UCSD-AML1 (cell line): ENCODE data around the gene UPF1.

Source experiments
- DNase-seq: peaks from one replicate; lab custom pipeline; 2025; ENCODE audit not compliant: unreplicated experiment; lab: John Stamatoyannopoulos, UW

Gene UPF1

GRCh38 chr19:18831524-18832305, at the start of gene UPF1:
TSS of gene UPF1 (plus strand) at chr19:18831959. CDS start at chr19:18832210, 251 bp downstream.
- DNase-seq, result peak; percentile 97

GRCh38 chr19:18782559-18783225, 49.1 kb upstream of the UPF1 start:
- DNase-seq, result no peak

- no peak for DNase-seq
Measured at GRCh38 chr19:18783958-18784785, 47.6 kb upstream of the UPF1 start.

GRCh38 chr19:18784786-18785120, 47.0 kb upstream of the UPF1 start:
- no peak for DNase-seq

GRCh38 chr19:18785179-18786124, 46.3 kb upstream of the UPF1 start:
- peak; percentile 85 for DNase-seq

- peak; percentile 31 for DNase-seq
Measured at GRCh38 chr19:18788529-18789421, 43.0 kb upstream of the UPF1 start.

- DNase-seq, result no peak
Measured at GRCh38 chr19:18789422-18789869, 42.3 kb upstream of the UPF1 start.

GRCh38 chr19:18789883-18790565, 41.7 kb upstream of the UPF1 start:
- no peak for DNase-seq

GRCh38 chr19:18790566-18791314, 41.0 kb upstream of the UPF1 start, which contains the start of gene COMP:
TSS of gene COMP (minus strand) at chr19:18791305. CDS start at chr19:18791269, 36 bp downstream.
- no peak for DNase-seq

- no peak for DNase-seq
Measured at GRCh38 chr19:18791315-18791678, 40.5 kb upstream of the UPF1 start.

- DNase-seq, result no peak
Measured at GRCh38 chr19:18792661-18793060, 39.1 kb upstream of the UPF1 start.

- DNase-seq, result no peak
Measured at GRCh38 chr19:18793144-18794028, 38.4 kb upstream of the UPF1 start.

GRCh38 chr19:18794029-18794313, 37.8 kb upstream of the UPF1 start:
- DNase-seq, result no peak

- no peak for DNase-seq
Measured at GRCh38 chr19:18794692-18795091, 37.1 kb upstream of the UPF1 start.

GRCh38 chr19:18795540-18795939, 36.2 kb upstream of the UPF1 start:
- no peak for DNase-seq

GRCh38 chr19:18796239-18796638, 35.5 kb upstream of the UPF1 start:
- no peak for DNase-seq
